NCI-H2081 (cell line): ENCODE results near the gene CLEC2L.

Experiments used
- DNase-seq, 2 experiments: peaks; one replicate each; lab custom pipeline; 2025; lab: John Stamatoyannopoulos, UW

The CLEC2L gene

DNA sequence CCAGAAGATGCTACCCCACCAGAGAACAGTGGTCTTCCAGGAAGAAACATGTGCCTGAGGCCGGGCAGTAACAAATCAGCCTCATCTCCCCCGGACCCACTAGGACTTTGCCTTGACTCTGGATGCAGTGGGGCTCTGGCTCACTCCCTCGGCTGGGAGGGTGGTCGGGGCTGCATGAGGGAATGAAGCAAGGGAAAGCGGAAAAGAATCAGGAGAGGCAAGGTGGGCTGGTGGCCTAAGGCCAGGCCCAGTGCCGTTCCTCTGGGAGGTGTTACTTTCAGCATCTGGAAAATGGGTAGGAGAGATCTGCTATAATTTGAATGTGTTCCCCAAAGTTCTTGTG lies 51.8 kb downstream of the CLEC2L start:
- DNase-seq, result no peak

DNA sequence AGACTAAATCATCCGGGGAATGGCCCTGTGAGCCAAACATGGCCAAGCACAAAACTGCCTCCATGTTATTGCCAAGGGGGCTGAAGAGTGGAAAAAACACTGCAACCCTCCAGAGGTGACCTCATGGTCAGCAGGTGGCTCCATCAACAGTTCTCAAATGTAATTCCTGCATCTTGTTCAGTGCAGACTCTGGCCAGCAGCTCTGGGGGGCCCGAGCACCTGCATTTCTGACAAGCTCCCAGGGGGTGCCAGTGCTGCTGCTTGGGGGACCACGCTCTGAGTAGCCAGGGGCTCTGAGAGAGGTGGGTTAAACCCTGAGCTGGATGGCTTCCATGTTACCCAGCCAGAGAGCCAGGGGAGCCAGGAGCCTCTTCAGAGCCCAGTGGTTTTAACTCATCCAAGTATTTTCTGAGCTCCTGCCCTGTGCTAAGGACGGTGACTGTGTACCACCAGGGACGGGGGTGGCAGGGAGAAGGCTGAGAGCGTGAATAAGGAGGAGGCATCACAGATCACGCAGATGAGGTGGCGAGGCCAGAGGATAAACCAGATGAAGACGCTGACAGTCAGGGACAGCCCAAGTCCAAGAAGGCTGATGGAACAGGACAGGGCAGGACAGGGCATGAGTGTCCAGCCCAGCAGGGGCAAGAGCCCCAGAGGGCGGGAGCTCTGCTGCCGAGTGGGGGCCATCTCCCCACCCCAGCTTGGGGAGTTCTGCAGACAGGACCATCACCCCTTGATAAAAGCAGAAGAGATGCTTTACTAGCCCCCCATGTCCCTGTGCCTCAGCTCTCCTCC lies 52.9 kb downstream of the CLEC2L start:
- no peak for DNase-seq

DNA sequence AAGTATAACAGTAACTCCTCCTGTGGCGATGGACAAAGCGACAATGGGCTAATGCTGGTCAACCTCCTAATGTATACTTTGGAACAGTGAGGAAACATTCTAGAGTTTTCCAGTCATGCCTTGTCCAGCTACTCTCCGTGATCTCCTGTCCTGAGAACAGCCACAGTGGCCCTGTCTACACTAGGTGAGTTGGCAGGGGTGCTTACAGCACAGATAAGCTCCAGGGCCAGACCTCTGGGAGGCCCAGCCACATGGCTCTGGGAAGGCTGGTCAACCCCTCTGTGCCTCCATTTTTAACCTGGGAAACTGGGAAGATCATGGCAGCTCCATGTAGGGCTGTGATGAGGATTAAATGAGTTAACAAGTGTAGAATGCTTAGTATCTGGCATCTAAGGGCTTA lies 57.0 kb downstream of the CLEC2L start:
- DNase-seq, result no peak

DNA sequence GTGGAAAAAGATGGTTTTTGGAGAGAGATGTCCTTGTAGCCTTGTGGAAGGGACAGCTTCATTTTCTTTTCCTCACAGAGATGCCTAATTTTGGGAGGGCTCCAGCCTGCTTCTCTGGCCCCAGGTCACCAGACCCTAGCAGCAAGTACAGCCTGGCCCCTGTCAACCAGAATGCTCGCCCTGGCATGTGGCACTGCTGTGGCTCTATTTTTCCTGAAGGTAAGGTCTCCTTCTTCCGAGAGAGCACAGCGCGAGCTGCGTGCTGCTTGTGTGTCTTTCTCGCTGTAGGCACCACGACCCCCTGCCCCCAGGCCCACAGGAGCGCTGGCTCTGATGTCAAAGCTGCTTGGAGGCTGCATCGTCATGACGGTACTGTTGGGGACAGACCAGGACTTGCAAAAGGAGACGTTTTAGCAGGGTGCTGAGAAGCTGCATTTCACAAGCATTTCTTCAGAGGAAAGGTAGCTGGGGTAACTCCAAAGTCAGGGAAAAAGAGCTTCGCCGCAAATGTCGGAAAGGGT lies 58.7 kb downstream of the CLEC2L start:
- DNase-seq, result no peak

DNA sequence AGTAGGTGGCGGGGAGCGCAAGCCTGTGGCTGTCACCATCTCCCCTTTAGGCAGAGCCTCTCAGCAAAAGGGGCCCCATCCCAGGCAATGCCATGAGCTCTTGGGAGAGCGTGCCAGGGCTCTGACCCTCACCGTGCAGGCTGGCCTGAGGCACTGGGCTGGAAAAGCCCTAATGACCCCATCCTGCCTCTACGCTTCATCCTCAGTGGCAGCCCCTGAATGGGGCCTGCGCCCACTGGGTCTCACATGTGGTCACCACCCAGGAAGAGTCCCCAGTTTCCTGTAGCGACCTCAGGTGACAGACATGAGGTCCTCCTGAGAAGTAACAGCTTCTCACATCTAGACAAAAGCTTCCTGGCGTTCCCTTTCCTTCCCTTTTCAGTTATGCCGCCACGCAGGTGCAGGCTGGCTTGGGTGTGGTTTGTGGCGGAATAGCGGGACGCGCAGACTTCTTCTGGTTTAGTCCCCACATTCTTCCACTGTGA lies 59.2 kb downstream of the CLEC2L start:
- no peak for DNase-seq

DNA sequence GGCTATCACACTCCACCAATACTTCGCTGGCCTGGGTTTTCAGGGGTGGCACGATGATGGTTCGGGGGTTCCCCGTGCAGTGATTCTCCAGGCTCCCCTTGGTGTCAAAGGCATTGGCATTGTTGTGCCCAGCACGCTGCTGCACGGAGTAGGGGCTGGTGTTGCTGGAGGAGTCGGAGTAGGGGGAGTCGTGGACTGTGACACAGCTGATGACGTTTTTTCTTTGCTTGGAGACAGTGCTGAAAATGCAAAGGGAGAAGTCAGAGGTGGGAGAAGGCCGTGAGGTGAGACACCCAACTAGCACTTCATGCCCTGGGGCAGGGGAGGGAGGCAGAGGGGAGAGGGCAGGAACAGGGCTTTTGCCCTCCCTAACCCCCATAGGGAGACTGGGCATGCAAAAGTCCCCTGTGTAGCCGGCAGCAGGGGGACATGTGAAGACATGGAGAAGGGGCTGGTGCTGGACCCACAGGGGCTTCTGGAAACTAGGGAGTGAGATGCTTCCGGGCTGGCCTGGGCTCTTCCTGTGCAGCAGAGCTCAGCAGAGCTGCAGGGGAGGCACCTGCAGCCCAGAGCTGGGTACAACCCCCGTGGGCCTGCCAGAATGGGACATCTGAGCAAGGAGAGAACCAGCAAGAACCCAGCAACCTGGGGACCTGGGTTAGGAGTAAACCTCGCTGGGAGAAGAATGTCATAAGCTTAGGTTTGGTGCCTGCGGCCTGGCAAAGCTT lies 60.5 kb downstream of the CLEC2L start:
- DNase-seq, result no peak

DNA sequence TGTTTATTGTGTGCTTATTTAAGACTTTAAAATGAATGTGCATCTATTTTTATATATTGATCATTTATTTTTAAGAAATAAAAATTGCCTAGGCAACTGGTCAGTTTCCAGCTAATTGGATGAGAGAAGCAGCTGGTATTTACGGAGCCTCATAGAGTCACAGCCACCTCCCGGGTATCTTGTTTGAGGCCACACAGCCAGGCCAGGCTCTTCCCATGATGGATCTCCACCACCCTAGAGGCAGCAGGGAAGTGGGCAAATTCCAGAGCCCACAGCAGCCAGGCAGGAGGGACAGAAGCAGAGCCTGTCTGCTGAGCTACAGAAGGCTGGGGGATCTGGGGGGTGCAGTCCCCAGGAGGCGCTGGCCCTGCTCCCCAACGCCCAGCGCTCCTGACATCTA lies 61.6 kb downstream of the CLEC2L start:
- DNase-seq, result no peak

DNA sequence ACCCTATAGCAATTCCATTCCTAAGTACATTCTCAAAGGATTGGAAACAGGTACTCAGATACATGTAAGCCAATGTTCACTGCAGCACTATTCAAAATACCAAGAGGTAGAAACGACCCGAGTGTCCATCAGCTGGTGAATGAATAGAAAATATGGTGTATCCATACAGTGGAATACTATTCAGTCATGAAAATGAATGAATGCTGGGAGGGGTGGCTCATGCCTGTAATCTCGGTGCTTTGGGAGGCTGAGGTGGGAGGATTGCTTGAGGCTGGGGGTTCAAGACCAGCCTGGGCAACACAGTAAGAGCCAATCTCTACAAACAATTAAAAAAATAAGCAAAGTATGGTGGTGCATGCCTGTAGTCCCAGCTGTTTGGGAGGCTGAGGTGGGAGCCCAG lies 62.8 kb downstream of the CLEC2L start:
- DNase-seq, result no peak

DNA sequence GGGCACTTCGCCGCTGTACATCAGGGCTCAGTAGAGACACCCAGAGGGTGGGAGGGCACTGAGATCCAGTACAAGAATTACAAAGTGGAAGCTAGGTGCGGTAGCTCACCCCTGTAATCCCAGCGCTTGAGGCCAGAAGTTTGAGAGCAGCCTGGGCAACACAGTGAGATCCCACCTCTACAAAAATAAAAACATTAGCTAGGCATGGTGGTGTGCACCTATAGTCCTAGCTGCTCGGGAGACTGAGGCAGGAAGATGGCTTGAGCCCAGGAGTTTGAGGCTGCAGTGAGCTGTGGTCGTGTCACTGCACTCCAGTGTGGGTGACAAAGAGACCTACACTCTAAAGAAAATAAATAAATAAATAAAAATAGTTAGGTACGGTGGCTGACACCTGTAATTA lies 64.0 kb downstream of the CLEC2L start:
- DNase-seq, result no peak

DNA sequence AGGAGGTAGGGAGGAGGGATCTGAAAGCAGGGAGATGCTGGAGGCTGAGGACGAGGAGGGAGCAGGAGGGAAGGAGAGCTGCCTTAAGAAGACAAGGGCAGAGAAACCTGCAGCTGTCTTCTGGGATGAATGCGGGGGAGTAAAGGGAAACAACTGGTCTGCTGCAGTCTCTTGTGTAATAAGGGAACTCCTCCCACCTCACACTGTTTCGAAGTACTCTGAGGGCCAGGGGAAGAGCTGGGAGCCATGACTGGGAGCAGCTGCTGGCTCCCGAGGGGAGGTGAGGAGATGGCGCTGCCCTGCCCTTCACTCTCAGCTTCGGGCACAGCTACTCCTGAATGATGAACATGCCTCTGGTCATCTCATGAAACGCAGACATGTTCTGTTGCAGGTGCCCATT lies 65.1 kb downstream of the CLEC2L start:
- DNase-seq, result no peak

DNA sequence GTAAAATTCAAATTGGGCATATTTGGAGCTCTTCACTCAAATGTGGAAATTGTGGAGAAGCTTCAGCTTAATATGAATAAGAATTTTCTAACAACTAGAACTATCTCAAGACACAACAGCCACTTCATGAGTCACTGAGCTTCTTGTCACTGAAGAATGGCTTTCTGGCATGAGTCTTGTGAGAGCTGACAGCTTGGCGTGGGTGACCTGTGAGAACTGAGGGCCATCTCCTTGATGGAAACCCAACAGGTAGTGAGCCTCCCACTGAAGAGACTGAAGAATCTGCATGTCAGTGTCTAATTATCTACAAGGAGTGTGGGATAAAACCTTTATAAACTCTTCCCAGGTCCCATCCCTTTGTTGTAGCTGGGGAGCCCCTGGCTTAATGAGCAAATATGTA lies 66.0 kb downstream of the CLEC2L start:
- DNase-seq, result no peak

DNA sequence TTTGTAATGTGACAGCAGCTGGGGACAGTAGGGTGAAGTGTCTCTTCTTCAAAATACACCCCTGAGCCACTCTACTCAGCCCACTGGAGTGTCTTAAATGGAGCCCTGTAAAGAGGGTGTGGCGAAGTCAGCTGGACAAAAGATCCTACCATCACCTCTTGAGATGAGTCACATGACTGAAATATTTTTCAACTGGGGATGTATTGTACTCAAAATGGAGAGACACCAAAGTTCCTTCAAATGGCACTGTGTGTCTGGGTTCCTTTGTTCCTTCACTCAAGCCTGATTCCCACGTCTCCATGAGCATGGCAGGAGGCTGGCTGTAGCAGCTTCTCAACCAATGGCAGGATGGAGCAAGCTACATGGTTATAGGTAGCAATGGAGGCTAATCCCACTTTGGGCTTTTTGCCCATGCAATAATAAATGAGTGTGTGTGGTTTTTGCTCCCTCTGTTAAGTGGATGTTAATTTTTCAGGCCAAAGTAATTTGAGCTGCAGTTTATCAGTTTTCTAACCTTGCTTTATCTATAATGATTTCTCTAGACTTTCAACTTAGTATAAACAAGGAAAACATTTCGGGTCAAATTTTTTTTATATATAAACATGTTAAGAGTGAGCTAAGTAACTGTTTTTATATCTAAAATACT lies 68.2 kb downstream of the CLEC2L start:
- no peak for DNase-seq

DNA sequence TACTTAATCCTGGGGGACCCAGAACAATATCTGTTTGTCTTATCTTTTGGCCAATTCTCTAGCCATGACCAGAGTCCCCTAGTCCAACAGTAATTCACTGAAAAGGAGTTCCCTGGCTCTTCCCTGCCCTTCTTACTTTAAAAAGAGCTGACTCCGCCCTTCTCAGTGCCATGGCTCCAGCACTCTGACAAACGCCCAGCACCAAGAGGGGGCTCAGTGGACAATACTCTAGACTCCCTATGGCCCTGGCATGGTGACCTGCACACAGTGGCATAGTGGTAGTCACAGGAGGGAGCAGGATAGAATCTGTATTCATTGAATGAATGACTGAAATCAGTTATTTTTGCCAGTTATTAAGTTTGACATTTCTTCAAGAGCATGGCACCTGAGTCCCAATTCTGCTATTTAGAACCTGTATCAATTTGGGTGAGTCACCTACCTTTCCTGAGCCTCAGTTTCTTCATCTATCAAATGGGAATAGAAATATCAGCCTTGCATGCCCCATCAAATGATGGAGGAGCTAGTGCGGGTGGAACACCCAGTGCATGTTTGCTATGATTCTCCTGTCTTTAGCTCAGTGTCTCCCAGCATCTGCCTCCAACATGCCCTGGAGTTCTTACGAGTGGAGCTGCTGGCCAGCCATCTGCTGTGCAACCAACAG lies 69.4 kb downstream of the CLEC2L start:
- no peak for DNase-seq

DNA sequence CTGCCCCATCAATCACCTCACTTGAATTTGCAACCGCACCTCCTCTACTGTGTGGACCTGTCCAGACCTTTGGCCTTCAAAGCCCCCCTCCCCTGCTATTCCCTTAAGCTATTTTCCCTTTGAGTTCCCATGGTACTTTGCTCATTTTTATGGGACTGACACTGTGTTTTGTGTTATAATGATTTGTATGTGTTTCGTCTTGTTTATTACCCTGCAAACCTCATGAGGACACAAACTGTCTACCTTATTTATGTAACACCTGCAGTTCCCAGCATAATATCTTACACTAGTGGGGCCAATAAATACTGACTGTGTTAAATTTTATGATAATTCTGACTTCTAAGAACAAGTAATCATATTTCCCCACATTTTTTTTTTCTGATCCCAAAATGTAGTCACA lies 70.6 kb downstream of the CLEC2L start:
- DNase-seq, result no peak
